ENCODE measurements around the gene POM121L2. TPM values are rescaled to one million over a fixed set of nuclear protein-coding genes. Genes with fewer than 3 reads are reported as not detected.

POM121L2 gene
- total and polyA plus RNA-seq, 9 of the 15 experiments (the other 6 are each of a cell fraction or from before 2014, with no cell fraction given): 0.23 to 0.45 TPM; not detected in 7

DNA sequence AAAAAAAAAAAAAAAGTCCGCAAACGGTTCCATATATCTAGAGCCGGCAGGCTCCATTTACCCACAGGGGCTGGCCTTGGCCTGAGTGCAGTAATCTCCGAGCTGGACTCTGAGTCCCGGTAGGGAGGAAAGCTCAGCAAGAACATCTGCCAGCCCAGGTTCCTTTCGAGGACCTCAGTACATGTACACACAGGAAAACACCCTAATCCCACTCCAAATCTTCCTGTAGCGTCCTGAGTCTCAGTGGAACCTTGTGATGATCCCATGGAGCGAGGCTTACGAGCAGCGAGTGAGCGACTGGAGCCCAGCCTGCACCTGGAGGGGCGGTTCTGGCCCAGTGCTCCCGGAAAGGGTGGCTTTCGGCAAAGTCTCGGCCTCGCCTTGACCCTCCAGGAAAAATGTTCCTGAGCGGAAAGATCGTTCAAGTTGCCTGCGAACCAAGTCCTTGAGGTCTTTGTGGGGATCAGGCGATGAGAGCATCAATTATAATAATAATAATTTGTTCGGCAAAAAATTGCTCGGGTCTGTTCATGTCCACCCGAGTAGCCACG, 32.5 kb downstream of the POM121L2 start (continued):
- TF ChIP-seq, protein P1, sequence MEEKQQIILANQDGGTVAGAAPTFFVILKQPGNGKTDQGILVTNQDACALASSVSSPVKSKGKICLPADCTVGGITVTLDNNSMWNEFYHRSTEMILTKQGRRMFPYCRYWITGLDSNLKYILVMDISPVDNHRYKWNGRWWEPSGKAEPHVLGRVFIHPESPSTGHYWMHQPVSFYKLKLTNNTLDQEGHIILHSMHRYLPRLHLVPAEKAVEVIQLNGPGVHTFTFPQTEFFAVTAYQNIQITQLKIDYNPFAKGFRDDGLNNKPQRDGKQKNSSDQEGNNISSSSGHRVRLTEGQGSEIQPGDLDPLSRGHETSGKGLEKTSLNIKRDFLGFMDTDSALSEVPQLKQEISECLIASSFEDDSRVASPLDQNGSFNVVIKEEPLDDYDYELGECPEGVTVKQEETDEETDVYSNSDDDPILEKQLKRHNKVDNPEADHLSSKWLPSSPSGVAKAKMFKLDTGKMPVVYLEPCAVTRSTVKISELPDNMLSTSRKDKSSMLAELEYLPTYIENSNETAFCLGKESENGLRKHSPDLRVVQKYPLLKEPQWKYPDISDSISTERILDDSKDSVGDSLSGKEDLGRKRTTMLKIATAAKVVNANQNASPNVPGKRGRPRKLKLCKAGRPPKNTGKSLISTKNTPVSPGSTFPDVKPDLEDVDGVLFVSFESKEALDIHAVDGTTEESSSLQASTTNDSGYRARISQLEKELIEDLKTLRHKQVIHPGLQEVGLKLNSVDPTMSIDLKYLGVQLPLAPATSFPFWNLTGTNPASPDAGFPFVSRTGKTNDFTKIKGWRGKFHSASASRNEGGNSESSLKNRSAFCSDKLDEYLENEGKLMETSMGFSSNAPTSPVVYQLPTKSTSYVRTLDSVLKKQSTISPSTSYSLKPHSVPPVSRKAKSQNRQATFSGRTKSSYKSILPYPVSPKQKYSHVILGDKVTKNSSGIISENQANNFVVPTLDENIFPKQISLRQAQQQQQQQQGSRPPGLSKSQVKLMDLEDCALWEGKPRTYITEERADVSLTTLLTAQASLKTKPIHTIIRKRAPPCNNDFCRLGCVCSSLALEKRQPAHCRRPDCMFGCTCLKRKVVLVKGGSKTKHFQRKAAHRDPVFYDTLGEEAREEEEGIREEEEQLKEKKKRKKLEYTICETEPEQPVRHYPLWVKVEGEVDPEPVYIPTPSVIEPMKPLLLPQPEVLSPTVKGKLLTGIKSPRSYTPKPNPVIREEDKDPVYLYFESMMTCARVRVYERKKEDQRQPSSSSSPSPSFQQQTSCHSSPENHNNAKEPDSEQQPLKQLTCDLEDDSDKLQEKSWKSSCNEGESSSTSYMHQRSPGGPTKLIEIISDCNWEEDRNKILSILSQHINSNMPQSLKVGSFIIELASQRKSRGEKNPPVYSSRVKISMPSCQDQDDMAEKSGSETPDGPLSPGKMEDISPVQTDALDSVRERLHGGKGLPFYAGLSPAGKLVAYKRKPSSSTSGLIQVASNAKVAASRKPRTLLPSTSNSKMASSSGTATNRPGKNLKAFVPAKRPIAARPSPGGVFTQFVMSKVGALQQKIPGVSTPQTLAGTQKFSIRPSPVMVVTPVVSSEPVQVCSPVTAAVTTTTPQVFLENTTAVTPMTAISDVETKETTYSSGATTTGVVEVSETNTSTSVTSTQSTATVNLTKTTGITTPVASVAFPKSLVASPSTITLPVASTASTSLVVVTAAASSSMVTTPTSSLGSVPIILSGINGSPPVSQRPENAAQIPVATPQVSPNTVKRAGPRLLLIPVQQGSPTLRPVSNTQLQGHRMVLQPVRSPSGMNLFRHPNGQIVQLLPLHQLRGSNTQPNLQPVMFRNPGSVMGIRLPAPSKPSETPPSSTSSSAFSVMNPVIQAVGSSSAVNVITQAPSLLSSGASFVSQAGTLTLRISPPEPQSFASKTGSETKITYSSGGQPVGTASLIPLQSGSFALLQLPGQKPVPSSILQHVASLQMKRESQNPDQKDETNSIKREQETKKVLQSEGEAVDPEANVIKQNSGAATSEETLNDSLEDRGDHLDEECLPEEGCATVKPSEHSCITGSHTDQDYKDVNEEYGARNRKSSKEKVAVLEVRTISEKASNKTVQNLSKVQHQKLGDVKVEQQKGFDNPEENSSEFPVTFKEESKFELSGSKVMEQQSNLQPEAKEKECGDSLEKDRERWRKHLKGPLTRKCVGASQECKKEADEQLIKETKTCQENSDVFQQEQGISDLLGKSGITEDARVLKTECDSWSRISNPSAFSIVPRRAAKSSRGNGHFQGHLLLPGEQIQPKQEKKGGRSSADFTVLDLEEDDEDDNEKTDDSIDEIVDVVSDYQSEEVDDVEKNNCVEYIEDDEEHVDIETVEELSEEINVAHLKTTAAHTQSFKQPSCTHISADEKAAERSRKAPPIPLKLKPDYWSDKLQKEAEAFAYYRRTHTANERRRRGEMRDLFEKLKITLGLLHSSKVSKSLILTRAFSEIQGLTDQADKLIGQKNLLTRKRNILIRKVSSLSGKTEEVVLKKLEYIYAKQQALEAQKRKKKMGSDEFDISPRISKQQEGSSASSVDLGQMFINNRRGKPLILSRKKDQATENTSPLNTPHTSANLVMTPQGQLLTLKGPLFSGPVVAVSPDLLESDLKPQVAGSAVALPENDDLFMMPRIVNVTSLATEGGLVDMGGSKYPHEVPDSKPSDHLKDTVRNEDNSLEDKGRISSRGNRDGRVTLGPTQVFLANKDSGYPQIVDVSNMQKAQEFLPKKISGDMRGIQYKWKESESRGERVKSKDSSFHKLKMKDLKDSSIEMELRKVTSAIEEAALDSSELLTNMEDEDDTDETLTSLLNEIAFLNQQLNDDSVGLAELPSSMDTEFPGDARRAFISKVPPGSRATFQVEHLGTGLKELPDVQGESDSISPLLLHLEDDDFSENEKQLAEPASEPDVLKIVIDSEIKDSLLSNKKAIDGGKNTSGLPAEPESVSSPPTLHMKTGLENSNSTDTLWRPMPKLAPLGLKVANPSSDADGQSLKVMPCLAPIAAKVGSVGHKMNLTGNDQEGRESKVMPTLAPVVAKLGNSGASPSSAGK (IDR thresholded peaks at IDR 0.05): peak; percentile 83
- TF ChIP-seq, protein P2, sequence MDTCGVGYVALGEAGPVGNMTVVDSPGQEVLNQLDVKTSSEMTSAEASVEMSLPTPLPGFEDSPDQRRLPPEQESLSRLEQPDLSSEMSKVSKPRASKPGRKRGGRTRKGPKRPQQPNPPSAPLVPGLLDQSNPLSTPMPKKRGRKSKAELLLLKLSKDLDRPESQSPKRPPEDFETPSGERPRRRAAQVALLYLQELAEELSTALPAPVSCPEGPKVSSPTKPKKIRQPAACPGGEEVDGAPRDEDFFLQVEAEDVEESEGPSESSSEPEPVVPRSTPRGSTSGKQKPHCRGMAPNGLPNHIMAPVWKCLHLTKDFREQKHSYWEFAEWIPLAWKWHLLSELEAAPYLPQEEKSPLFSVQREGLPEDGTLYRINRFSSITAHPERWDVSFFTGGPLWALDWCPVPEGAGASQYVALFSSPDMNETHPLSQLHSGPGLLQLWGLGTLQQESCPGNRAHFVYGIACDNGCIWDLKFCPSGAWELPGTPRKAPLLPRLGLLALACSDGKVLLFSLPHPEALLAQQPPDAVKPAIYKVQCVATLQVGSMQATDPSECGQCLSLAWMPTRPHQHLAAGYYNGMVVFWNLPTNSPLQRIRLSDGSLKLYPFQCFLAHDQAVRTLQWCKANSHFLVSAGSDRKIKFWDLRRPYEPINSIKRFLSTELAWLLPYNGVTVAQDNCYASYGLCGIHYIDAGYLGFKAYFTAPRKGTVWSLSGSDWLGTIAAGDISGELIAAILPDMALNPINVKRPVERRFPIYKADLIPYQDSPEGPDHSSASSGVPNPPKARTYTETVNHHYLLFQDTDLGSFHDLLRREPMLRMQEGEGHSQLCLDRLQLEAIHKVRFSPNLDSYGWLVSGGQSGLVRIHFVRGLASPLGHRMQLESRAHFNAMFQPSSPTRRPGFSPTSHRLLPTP (IDR thresholded peaks at IDR 0.05; ENCODE audit: borderline replicate concordance, extremely low read depth, insufficient read length): no peak
- no peak for TF ChIP-seq POU5F1 (IDR thresholded peaks at IDR 0.05; ENCODE audit: borderline replicate concordance, low read depth, low read length, partially characterized antibody)
- TF ChIP-seq TFAP4 (CRISPR knock-in tag; IDR thresholded peaks at IDR 0.05; ENCODE audit: borderline replicate concordance): 0 out of 2 replicates have a peak, but pooled peaks have one; percentile 16
- no peak for TF ChIP-seq ELF1 (tag; IDR thresholded peaks at IDR 0.05)
- TF ChIP-seq NONO (IDR thresholded peaks at IDR 0.05; ENCODE audit: low read depth in 2 of 2, low read length in 1 of 2): peak in 1 of 2 experiments; percentile 60; a peak in 1 of 4 replicates
- no peak for TF ChIP-seq RNF219 (CRISPR knock-in tag; IDR thresholded peaks at IDR 0.05)
- no peak for TF ChIP-seq MAFG (tag; conservative IDR thresholded peaks at IDR 0.05)
- no peak for TF ChIP-seq ZNF583 (CRISPR knock-in tag; IDR thresholded peaks at IDR 0.05)
